GM19324 (cell line): ENCODE results near the gene TMA7B.
"Not testable (repeated sequence)": the region's sequence is repeated elsewhere in the genome, so short reads cannot be mapped to it uniquely, and the experiment has no call there.

Experiments used
- ATAC-seq: cut with Tn5 transposase; IDR thresholded peaks from one replicate; pipeline ENCODE4 v1.9.1; 2021; ENCODE audit warnings: mild to moderate bottlenecking, moderate library complexity; ENCODE audit not compliant: unreplicated experiment, low FRiP score

The TMA7B gene

DNA sequence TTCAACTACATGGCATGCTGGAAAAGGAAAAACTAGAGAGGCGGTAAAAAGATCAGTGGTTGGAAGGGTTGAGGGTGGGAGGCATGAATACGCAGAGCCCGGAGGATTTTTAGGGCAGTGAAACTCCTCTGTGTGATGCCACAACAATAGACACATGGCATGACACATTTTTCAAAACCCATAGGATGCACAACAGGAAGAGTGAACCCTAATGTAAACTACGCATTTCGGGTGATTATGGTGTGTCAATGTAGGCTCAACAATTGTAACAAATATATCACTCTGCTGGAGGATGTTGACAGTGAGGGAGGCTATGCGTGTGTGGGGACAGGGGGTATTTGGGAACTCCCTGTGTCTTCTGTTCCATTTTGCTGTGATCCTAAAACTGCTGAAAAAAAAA is 18.9 kb downstream of the TMA7B start:
- ATAC-seq: no peak

DNA sequence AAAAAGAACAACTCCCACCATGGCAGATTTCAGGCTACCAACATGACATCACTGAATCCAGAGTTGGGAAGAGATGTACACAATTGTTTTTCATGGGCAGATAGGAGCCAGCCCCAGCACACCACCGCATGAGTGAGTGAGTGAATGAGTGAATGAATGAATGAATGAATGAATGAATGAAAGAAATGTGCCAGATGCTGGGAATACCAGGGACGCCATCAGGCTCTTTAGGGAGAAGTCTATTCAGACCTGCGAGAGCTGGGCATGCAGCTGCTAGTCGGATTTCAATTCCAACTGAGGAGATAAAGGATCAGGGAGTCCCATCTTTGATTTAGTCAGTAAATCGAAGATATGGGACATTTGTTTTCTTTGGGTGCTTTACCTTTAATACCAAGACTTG is 19.3 kb downstream of the TMA7B start:
- ATAC-seq: no peak

DNA sequence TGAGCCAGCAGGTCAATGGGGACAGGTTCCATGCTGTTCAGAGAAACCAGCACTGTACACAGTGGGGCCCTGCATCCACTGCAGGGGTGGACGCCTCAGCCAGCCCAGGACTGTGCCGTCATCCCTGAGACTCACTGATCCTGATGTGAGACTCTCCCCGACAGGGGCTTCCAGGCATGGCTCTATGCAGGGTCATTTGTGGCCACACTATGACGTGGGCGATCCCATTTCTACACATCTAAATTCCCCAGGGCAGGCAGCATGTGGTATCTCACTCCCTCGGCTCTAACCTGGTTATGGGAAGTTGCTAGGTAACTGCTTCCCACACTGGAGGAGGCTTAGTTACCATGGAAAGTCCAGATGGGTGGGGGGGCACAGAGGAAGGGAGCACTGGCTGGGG is 20.4 kb downstream of the TMA7B start:
- no peak for ATAC-seq

- no peak for ATAC-seq
Measured at GRCh38 chr22:39983346-39983745, 23.1 kb downstream of the TMA7B start.

DNA sequence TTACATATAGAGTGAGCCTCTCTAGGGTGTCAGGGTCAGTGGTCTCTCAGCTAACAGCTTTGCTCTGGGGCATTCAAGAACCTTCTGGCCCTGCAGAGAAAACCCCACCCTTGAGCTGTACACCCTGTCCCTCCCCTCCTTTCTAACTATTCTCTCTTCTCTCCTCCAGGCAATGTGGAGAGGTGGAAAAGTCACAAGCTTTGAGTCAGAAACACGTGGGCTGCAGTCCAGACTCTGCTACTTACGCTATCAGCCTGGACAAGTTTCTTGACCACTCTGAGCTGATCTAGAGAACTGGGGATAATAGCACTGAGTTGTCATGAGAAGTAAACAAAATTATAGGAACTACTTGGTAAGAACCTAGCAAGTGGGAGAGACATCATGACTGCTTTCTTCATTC is 23.8 kb downstream of the TMA7B start:
- ATAC-seq: no peak

GRCh38 chr22:39984746-39985145 is 24.5 kb downstream of the TMA7B start:
- no peak for ATAC-seq

- no peak for ATAC-seq
Measured at GRCh38 chr22:39985383-39986035, 25.3 kb downstream of the TMA7B start.

DNA sequence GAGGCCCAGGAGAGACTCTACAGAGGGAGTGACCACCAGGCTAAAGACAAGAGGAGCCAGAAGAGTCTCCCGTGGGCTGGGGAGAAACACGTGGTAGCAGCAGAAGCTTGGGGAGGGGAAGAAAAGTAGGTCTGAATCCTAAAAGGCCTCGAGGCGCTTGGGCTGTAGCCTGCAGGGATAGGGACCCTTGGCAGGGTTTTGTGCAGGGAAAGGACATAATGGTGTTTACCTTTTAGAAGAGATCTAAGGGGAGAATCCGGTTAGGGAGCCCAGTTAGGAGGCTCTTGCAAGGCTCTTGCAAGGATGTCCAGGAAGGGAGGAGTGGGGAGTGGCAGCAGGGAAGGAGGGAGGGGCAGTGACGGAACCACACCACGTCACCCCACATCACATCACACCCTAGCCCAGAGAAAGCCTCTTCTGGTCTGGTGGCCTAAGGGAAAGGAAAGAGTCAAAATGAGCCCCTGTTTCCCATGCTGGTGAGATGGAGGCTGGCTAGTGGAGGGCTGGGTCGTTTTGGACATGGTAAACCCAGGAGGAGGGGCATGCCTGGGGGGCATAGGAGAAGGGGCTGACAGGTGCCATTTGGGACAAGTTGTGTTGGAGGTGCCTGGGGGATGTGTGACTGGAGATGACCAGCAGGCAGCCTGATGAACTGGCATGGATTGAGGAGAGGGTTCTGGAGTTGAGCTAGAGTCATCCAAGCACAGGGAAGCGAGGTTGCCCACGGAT is 28.4 kb downstream of the TMA7B start:
- ATAC-seq: no peak

- no peak for ATAC-seq
Measured at GRCh38 chr22:39989633-39990032, 29.4 kb downstream of the TMA7B start.

- ATAC-seq: no peak
Measured at GRCh38 chr22:39990686-39991085, 30.5 kb downstream of the TMA7B start.

- ATAC-seq: no peak
Measured at GRCh38 chr22:39991159-39991860, 31.1 kb downstream of the TMA7B start.

- ATAC-seq: no peak
Measured at GRCh38 chr22:39992088-39992826, 32.1 kb downstream of the TMA7B start.

- not testable (repeated sequence) for ATAC-seq
Measured at GRCh38 chr22:39992894-39993293, 32.7 kb downstream of the TMA7B start.

GRCh38 chr22:39994041-39994565 is 33.9 kb downstream of the TMA7B start:
- ATAC-seq: no peak

- ATAC-seq: no peak
Measured at GRCh38 chr22:39994566-39995392, 34.6 kb downstream of the TMA7B start, which contains the start of gene FAM83F. Gene FAM83F (plus strand): TSS chr22:39994954. CDS start chr22:39995043, 89 bp downstream.

DNA sequence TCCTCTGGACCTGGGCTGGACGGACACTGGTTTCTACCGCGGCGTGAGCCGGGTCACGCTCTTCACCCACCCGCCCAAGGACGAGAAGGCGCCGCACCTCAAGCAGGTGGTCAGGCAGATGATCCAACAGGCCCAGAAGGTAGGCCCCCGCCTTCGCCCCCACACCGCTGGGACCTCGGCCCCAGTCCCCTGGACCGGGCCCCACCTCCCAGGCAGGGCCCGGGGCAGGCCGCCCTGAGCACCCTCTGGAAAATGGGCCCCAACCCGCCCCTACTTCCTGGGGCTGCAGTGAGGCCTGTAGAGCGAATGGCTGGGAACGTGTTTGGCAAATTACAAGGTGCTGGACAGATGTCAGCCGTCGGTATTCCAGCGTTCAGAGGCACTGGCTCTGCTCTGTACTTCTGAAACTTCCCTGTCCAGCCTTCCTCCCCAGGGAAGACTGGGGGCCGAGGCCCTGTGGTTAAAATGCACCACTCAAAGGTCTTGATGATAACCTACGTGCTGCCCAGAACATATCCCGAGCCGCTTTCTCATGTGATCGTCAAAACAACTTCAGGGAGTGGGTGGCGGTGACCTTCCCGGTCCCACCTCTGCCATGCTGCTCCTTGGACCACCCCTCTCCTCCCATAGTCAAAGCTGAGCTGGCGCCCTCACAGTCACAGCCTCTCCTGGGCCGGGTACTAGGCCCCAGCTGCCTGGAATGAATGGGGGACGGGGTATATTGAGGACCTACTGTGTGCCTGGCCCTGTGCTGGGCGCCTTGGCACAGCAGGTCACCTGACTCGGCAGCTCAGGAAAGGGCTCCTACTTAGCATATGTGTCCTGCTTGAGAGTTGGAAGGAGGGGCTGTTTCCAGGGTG is 35.4 kb downstream of the TMA7B start:
- ATAC-seq: no peak

DNA sequence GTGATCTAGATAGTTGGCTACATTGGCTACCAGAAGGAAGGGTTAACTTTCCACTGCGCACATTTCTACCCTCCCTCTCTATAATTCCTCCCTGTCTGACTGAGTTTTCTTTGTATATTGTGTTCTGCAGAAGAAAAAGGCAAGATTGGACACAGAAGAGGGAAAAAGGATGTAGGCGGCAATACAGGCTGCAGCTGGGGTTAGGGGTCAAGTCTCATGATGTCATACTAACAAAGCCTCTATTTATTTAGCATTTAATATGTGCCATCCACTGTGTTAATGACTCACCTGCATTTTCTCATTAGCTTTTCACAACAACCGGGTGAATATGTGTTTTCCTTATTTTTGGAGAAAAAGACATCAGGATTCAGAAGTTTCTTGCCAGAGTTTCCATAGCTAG is 36.5 kb downstream of the TMA7B start:
- no peak for ATAC-seq

GRCh38 chr22:39997421-39997820 is 37.2 kb downstream of the TMA7B start:
- ATAC-seq: no peak
